HepG2 (cell line): Measurements from ENCODE around the gene CYP4A22. TPM values are rescaled to one million over a fixed set of nuclear protein-coding genes. Genes with fewer than 3 reads are reported as not detected.

Experiments used
- E2F1 ChIP-seq: sonication (generic); formaldehyde crosslinking; IDR thresholded peaks from 2 replicates; pipeline ENCODE4 v1.5.0; 2020; ENCODE audit warnings: missing genetic modification reagents
- ELF3 ChIP-seq: IDR thresholded peaks from 2 replicates; pipeline ENCODE4 v1.6.1; 2016; ENCODE audit warnings: missing genetic modification reagents, missing compliant biosample characterization
- GTF3A ChIP-seq: sonication (generic); formaldehyde crosslinking; conservative IDR thresholded peaks from 2 replicates; pipeline ENCODE4 v1.4.0; 2020; ENCODE audit warnings: mild to moderate bottlenecking, missing genetic modification reagents
- KDM3A ChIP-seq: IDR thresholded peaks from 2 replicates; pipeline ENCODE4 v1.6.1; 2018; ENCODE audit warnings: low read depth, missing compliant biosample characterization
- NFKBIZ ChIP-seq: IDR thresholded peaks from 2 replicates; pipeline ENCODE4 v1.6.1; 2018; ENCODE audit warnings: missing genetic modification reagents, missing compliant biosample characterization
- PRDM10 ChIP-seq: sonication (generic); formaldehyde crosslinking; IDR thresholded peaks from 2 replicates; pipeline ENCODE4 v1.4.0; 2020; ENCODE audit warnings: low read depth, missing genetic modification reagents
- RBFOX2 ChIP-seq: fragments of 200-400 bp; formaldehyde crosslinking; IDR thresholded peaks from 2 replicates; pipeline ENCODE4 v1.6.1; 2017; ENCODE audit warnings: low read depth, mild to moderate bottlenecking, low read length
- SAFB2 ChIP-seq: sonication (generic); formaldehyde crosslinking; IDR thresholded peaks from 2 replicates; pipeline ENCODE4 v1.5.1; 2020; ENCODE audit warnings: missing genetic modification reagents, low read depth, mild to moderate bottlenecking, borderline replicate concordance
- SMAD9 ChIP-seq: sonication (generic); formaldehyde crosslinking; IDR thresholded peaks from 2 replicates; pipeline ENCODE4 v1.5.1; 2020; ENCODE audit warnings: mild to moderate bottlenecking, missing genetic modification reagents
- SNAPC5 ChIP-seq: sonication (generic); formaldehyde crosslinking; IDR thresholded peaks from 2 replicates; pipeline ENCODE4 v1.8.1; 2023; ENCODE audit warnings: mild to moderate bottlenecking, missing genetic modification reagents, borderline replicate concordance
- SOX13 ChIP-seq, 3 experiments: fragments of 450-650 bp in 1 of 3; sonication (generic) in 1 of 3; formaldehyde crosslinking in 1 of 3; IDR thresholded peaks in 2 of 3; conservative IDR thresholded peaks in 1 of 3; 2 replicates each; pipeline versions ENCODE4 v1.5.0 to v1.6.1; 2016 to 2020; ENCODE audit warnings: antibody characterized with exemption in 1 of 3, mild to moderate bottlenecking in 1 of 3, missing compliant biosample characterization in 1 of 3, missing genetic modification reagents in 1 of 3, moderate library complexity in 1 of 3
- SRSF9 ChIP-seq: fragments of 200-400 bp; formaldehyde crosslinking; IDR thresholded peaks from 2 replicates; pipeline ENCODE4 v1.6.1; 2018; ENCODE audit warnings: borderline replicate concordance, mild to moderate bottlenecking, low read depth, low read length; ENCODE audit not compliant: insufficient read depth, poor library complexity, severe bottlenecking
- ZNF260 ChIP-seq: sonication (generic); formaldehyde crosslinking; IDR thresholded peaks from 2 replicates; pipeline ENCODE4 v1.4.0; 2020; ENCODE audit warnings: missing genetic modification reagents, low read depth, mild to moderate bottlenecking, borderline replicate concordance
- ZNF33A ChIP-seq: sonication (generic); formaldehyde crosslinking; IDR thresholded peaks from 2 replicates; pipeline ENCODE4 v1.5.1; 2020; ENCODE audit warnings: missing genetic modification reagents, mild to moderate bottlenecking, moderate library complexity, borderline replicate concordance
- ZNF34 ChIP-seq: sonication (generic); formaldehyde crosslinking; IDR thresholded peaks from 2 replicates; pipeline ENCODE4 v1.4.0; 2020; ENCODE audit warnings: mild to moderate bottlenecking, missing genetic modification reagents, borderline replicate concordance
- ZSCAN29 ChIP-seq: sonication (generic); formaldehyde crosslinking; conservative IDR thresholded peaks from 2 replicates; pipeline ENCODE4 v1.4.0; 2020; ENCODE audit warnings: mild to moderate bottlenecking, missing genetic modification reagents
- polyA plus RNA-seq, 8 experiments: library from polyadenylated mRNA; depleted of rRNA in 3 of 8; stranded (reverse) in 7 of 8; unstranded in 1 of 8; fragments of >200 nt; fragmentation: Illumina TruSeq in 4 of 8; extraction: Trizol in 4 of 8; gene quantifications; 2 replicates each; pipeline versions ENCODE4 v1.2.1 to v1.2.3, GENCODE V29; 2011 to 2016; ENCODE audit warnings: low read depth in 4 of 8, missing spikeins in 1 of 8, mixed read lengths in 1 of 8; ENCODE audit not compliant: insufficient read depth in 1 of 8
- total RNA-seq, 5 experiments: library from RNA; depleted of rRNA; stranded (reverse); fragments of >200 nt; fragmentation: Illumina TruSeq; extraction: Trizol; gene quantifications; 2 replicates each; pipeline ENCODE4 v1.2.3, GENCODE V29; 2016; ENCODE audit warnings: low read depth in 1 of 5
- TF ChIP-seq, protein P1 (sequence below): sonication (generic); formaldehyde crosslinking; IDR thresholded peaks from 2 replicates; pipeline ENCODE4 v1.4.0; 2020; ENCODE audit warnings: missing genetic modification reagents

The CYP4A22 gene
- total and polyA plus RNA-seq, 2 of the 13 experiments (the other 11 are each of a cell fraction or from before 2014, with no cell fraction given): not detected

DNA sequence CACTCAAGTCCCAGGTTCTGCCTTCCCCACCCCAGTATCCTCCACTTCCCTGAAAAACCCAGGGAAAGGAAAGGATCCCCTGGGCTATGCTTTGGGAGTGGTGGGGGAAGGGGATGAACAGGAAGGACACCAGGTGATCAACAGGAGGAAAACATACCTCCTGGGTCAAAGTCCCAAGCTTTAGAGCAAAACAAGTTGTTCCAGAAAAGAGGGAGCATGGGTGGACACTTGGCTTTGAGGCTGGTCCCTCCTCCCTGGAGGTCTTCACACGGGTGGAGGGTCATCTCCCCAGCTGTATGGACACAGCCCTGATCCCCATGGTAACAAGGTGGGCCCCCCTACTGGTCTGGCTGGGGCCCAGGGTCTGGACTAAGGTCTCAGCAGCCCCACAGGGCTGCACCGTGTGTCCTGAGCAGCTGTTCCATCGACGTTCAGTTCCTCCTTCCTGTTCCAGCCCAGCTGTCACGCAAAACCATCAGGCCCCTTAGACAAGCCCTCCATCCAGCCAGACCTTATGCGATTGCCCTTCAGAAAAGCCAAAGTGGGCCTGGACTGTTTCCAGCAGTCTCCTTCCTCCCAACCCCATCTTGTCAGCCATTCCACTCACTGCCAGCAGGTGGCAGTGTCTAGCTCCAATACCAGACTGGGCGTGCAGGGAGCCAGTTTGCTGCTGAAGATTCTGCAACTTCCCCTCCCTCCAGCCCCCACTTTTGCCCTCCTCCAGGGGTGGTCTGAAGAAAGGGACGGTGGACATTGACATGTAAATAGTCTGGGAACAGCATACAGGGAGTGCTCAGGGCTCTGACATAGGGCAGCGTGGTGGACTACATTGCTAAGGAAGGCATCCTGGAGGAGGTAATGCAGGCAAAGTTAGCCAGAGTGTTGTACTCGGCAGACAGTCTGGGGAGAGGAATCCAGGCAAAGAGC, 55.5 kb downstream of the CYP4A22 start (continued):
- no peak for TF ChIP-seq SAFB2 (CRISPR knock-in tag)
- TF ChIP-seq ELF3 (CRISPR knock-in tag): peak; percentile 88
- no peak for TF ChIP-seq ZSCAN29 (CRISPR knock-in tag)
- TF ChIP-seq RBFOX2: no peak
- no peak for TF ChIP-seq SRSF9
- TF ChIP-seq E2F1 (CRISPR knock-in tag): 0 out of 2 replicates have a peak, but pooled peaks have one; percentile 30
- no peak for TF ChIP-seq SMAD9 (CRISPR knock-in tag)
- TF ChIP-seq GTF3A: no peak
- TF ChIP-seq KDM3A (CRISPR knock-in tag): 0 out of 2 replicates have a peak, but pooled peaks have one; percentile 42
- no peak for TF ChIP-seq NFKBIZ
- TF ChIP-seq ZNF34: no peak
- no peak for TF ChIP-seq ZNF260
- TF ChIP-seq, protein P1, sequence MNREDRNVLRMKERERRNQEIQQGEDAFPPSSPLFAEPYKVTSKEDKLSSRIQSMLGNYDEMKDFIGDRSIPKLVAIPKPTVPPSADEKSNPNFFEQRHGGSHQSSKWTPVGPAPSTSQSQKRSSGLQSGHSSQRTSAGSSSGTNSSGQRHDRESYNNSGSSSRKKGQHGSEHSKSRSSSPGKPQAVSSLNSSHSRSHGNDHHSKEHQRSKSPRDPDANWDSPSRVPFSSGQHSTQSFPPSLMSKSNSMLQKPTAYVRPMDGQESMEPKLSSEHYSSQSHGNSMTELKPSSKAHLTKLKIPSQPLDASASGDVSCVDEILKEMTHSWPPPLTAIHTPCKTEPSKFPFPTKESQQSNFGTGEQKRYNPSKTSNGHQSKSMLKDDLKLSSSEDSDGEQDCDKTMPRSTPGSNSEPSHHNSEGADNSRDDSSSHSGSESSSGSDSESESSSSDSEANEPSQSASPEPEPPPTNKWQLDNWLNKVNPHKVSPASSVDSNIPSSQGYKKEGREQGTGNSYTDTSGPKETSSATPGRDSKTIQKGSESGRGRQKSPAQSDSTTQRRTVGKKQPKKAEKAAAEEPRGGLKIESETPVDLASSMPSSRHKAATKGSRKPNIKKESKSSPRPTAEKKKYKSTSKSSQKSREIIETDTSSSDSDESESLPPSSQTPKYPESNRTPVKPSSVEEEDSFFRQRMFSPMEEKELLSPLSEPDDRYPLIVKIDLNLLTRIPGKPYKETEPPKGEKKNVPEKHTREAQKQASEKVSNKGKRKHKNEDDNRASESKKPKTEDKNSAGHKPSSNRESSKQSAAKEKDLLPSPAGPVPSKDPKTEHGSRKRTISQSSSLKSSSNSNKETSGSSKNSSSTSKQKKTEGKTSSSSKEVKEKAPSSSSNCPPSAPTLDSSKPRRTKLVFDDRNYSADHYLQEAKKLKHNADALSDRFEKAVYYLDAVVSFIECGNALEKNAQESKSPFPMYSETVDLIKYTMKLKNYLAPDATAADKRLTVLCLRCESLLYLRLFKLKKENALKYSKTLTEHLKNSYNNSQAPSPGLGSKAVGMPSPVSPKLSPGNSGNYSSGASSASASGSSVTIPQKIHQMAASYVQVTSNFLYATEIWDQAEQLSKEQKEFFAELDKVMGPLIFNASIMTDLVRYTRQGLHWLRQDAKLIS (CRISPR knock-in tag): peak; percentile 62; the same call in 1 of the 2 replicates
- TF ChIP-seq SOX13 (IDR thresholded peaks at IDR 0.05): no peak
- TF ChIP-seq SOX13 (CRISPR knock-in tag; conservative IDR thresholded peaks at IDR 0.05 in 1 of 2, IDR thresholded peaks at IDR 0.05 in 1 of 2): peak in 1 of 2 experiments; percentile 56; a peak in 1 of 4 replicates
- TF ChIP-seq ZNF33A: no peak
- TF ChIP-seq PRDM10 (CRISPR knock-in tag): peak; percentile 48; the same call in 1 of the 2 replicates
- TF ChIP-seq SNAPC5 (CRISPR knock-in tag): no peak
